Neuronal stem cell (in vitro differentiated cells): ENCODE measurements around the gene DLG1.

ENCODE experiments used
- DNase-seq: peaks from one replicate; pipeline ENCODE4 v3.0.0-alpha.2; 2013; ENCODE audit warnings: low spot score
- H2AFZ ChIP-seq: one replicate; pipeline ENCODE4 v1.6.1; 2013; ENCODE audit warnings: mild to moderate bottlenecking, low read length, inconsistent platforms
- H2AK5ac ChIP-seq: 2 replicates; pipeline ENCODE4 v1.6.1; 2013; ENCODE audit warnings: low read depth, mild to moderate bottlenecking, inconsistent platforms, low read length, moderate library complexity, mixed read lengths
- H2BK120ac ChIP-seq: 2 replicates; pipeline ENCODE4 v1.6.1; 2013; ENCODE audit warnings: low read depth, mild to moderate bottlenecking, inconsistent platforms, low read length, moderate library complexity, mixed read lengths
- H2BK12ac ChIP-seq: one replicate; pipeline ENCODE4 v1.6.1; 2013; ENCODE audit warnings: low read length, inconsistent platforms
- H2BK15ac ChIP-seq: 2 replicates; pipeline ENCODE4 v1.6.1; 2013; ENCODE audit warnings: mild to moderate bottlenecking, low read length, inconsistent platforms, mixed read lengths
- H2BK5ac ChIP-seq: one replicate; pipeline ENCODE4 v1.6.1; 2013; ENCODE audit warnings: inconsistent platforms, mild to moderate bottlenecking, low read length, moderate library complexity
- H3K14ac ChIP-seq: one replicate; pipeline ENCODE4 v1.6.1; 2013; ENCODE audit warnings: low read length, inconsistent platforms
- H3K18ac ChIP-seq: 2 replicates; pipeline ENCODE4 v1.6.1; 2013; ENCODE audit warnings: low read length, inconsistent platforms
- H3K23ac ChIP-seq: 2 replicates; pipeline ENCODE4 v1.6.1; 2013; ENCODE audit warnings: low read depth, mild to moderate bottlenecking, mixed read lengths, low read length, inconsistent platforms; ENCODE audit not compliant: poor library complexity
- H3K27ac ChIP-seq: replicated peaks from 3 replicates; pipeline ENCODE4 v1.5.1; 2013; ENCODE audit warnings: low read length, inconsistent platforms
- H3K27me3 ChIP-seq, 3 experiments: 2 replicates each; pipeline ENCODE4 v1.6.1; 2013; ENCODE audit warnings: low read length in 3 of 3, mild to moderate bottlenecking in 2 of 3, inconsistent platforms in 1 of 3, low read depth in 1 of 3, mixed read lengths in 1 of 3, moderate library complexity in 1 of 3; ENCODE audit not compliant: control insufficient read depth in 3 of 3, insufficient read depth in 3 of 3
- H3K36me3 ChIP-seq, 2 donors: replicated peaks in 1 of 2; 2 replicates each; pipeline ENCODE4 v1.6.1; 2013; ENCODE audit warnings: low read length in 2 of 2; ENCODE audit not compliant: control insufficient read depth in 2 of 2, insufficient read depth in 2 of 2
- H3K4ac ChIP-seq: 2 replicates; pipeline ENCODE4 v1.6.1; 2013; ENCODE audit warnings: inconsistent platforms, mild to moderate bottlenecking, low read length, moderate library complexity
- H3K4me1 ChIP-seq, 2 donors: 1 replicate in 1 of 2; 2 replicates in 1 of 2; pipeline ENCODE4 v1.6.1; 2013; ENCODE audit warnings: low read length in 2 of 2, low read depth in 1 of 2; ENCODE audit not compliant: control insufficient read depth in 2 of 2, insufficient read depth in 1 of 2
- H3K4me2 ChIP-seq: one replicate; pipeline ENCODE4 v1.6.1; 2013; ENCODE audit warnings: mild to moderate bottlenecking, low read length, inconsistent platforms; ENCODE audit not compliant: insufficient read depth, poor library complexity, severe bottlenecking
- H3K4me3 ChIP-seq, 2 donors: 2 replicates each; pipeline ENCODE4 v1.5.1; 2013; ENCODE audit warnings: low read length in 2 of 2, mild to moderate bottlenecking in 2 of 2, inconsistent platforms in 1 of 2, moderate library complexity in 1 of 2
- H3K79me1 ChIP-seq: one replicate; pipeline ENCODE4 v1.6.1; 2013; ENCODE audit warnings: low read depth, mild to moderate bottlenecking, inconsistent platforms, low read length, moderate library complexity
- H3K9ac ChIP-seq: one replicate; pipeline ENCODE4 v1.6.1; 2013; ENCODE audit warnings: mild to moderate bottlenecking, low read depth, low read length, inconsistent platforms; ENCODE audit not compliant: poor library complexity
- H3K9me3 ChIP-seq, 2 donors: replicated peaks in 1 of 2; 2 replicates each; pipeline versions ENCODE3 to v1.6.1; 2013; ENCODE audit warnings: low read length in 2 of 2, mild to moderate bottlenecking in 2 of 2, inconsistent platforms in 1 of 2, low read depth in 1 of 2, mixed read lengths in 1 of 2, moderate library complexity in 1 of 2; ENCODE audit not compliant: control insufficient read depth in 2 of 2, insufficient read depth in 1 of 2
- H4K8ac ChIP-seq: one replicate; pipeline ENCODE4 v1.6.1; 2013; ENCODE audit warnings: low read depth, mild to moderate bottlenecking, inconsistent platforms, low read length, moderate library complexity
- H4K91ac ChIP-seq: one replicate; pipeline ENCODE4 v1.6.1; 2013; ENCODE audit warnings: low read length, low read depth, mild to moderate bottlenecking, inconsistent platforms; ENCODE audit not compliant: poor library complexity
- WGBS, 2 donors: extraction: QIAGEN DNeasy Blood & Tissue Kit; methylation state at CpG; one replicate each; pipeline ENCODE4 v1.1.7; 2013; ENCODE audit warnings: missing lambda C conversion rate in 2 of 2, mixed read lengths in 1 of 2; ENCODE audit not compliant: insufficient read length in 2 of 2, insufficient replicate concordance in 1 of 2; ENCODE audit errors: extremely low coverage in 2 of 2; 5-methylcytosine and 5-hydroxymethylcytosine counted together

The DLG1 gene

DNA sequence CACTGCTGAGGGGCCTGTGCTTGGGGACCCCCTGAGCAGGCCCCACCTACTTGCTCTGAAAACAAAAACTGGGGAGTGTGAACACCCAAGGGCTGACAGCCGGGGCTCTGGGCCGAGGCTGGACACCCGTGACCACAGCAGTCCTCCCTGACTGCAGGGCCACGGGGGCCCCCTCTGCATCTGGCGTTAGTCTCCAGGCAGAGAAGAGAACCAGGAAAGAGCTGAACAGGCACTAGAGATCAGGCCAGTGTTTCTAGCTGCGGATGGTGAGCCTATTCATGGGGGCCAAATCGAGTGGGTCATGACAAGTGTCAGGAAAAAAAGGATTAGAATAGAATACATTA, 285.9 kb downstream of the DLG1 start:
- Histone ChIP-seq H3K4me3 (no peak overlapping the region), H3K27ac (no peak overlapping the region), H3K4ac (peak overlapping the region; percentile 32), H2AK5ac (peak overlapping the region; percentile 59), H3K4me2 (no peak overlapping the region), H3K9ac (no peak overlapping the region), H2BK5ac (no peak overlapping the region), H3K27me3 (no peaks in the 10 kb centered on the region), H3K23ac (no peak overlapping the region), H3K4me1 (peaks cover 11 to 13% of the 10 kb centered on the region in 2 donors), H2AFZ (peak overlapping the region; percentile 92), H3K9me3 (no peaks in the 10 kb centered on the region), H3K18ac (peak overlapping the region; percentile 84), H3K36me3 (no peaks in the 10 kb centered on the region), H4K8ac (no peak overlapping the region), H3K79me1 (no peaks in the 10 kb centered on the region), H2BK120ac (no peak overlapping the region), H2BK15ac (peak overlapping the region; percentile 19), H4K91ac (no peak overlapping the region), H2BK12ac (no peak overlapping the region), H3K14ac (no peak overlapping the region)
- no CpG with 5 or more reads among the region's 7 CpGs for WGBS, 2 donors
- DNase-seq = no peak

DNA sequence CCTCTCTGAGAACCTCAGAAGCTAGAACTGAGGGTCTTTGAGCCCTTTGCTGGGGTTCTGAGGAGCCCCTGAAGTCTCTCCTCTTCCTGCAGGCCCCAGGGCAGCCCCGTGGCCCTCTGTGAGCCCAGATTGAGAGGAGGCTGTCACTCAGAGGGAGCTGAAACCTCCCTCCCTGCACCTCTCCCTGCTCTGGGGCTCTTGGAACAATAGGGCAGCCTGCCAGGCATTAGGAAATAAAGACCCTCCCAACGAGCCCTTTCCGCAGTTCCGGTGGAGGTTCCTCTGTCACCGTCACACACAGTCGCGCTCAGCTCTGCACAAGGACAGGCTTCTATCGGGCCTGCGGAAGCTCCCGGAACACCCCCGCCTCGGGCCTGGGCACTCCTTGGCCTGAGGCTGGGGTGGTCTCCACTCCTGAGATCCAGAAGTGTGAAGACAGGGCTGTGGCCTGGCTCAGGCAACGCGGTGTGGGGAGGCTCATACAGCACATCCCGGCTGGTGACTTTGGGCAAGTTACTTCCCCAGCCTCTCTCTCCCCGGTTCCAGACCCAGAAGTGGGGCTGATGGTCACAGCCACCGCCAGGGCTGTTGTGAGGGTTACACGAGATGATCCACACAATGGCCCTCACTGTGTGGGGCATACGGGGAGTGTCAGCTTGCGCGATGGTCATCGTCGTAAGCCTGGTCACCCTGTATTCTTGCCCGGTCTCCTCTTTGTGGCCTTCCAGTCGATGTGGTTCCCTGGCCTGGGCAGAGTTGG, 286.5 kb downstream of the DLG1 start:
- Histone ChIP-seq H3K4ac (peak overlapping the region; percentile 32), H3K4me3 (no peak overlapping the region), H2BK15ac (peak overlapping the region; percentile 19), H2BK5ac (no peak overlapping the region), H3K9me3 (no peaks in the 10 kb centered on the region), H2BK12ac (peak overlapping the region; percentile 36), H3K27ac (no peak overlapping the region), H3K23ac (no peak overlapping the region), H3K4me1 (peaks cover 11 to 13% of the 10 kb centered on the region in 2 donors), H2AFZ (peak overlapping the region; percentile 92), H3K14ac (no peak overlapping the region), H2AK5ac (peak overlapping the region; percentile 59), H2BK120ac (no peak overlapping the region), H3K36me3 (no peaks in the 10 kb centered on the region), H3K9ac (no peak overlapping the region), H3K4me2 (no peak overlapping the region), H3K18ac (peak overlapping the region; percentile 84), H3K79me1 (no peaks in the 10 kb centered on the region), H3K27me3 (no peaks in the 10 kb centered on the region), H4K8ac (peak overlapping the region; percentile 83), H4K91ac (no peak overlapping the region)
- WGBS, 2 donors = no CpG with 5 or more reads among the region's 25 CpGs
- DNase-seq = no peak

DNA sequence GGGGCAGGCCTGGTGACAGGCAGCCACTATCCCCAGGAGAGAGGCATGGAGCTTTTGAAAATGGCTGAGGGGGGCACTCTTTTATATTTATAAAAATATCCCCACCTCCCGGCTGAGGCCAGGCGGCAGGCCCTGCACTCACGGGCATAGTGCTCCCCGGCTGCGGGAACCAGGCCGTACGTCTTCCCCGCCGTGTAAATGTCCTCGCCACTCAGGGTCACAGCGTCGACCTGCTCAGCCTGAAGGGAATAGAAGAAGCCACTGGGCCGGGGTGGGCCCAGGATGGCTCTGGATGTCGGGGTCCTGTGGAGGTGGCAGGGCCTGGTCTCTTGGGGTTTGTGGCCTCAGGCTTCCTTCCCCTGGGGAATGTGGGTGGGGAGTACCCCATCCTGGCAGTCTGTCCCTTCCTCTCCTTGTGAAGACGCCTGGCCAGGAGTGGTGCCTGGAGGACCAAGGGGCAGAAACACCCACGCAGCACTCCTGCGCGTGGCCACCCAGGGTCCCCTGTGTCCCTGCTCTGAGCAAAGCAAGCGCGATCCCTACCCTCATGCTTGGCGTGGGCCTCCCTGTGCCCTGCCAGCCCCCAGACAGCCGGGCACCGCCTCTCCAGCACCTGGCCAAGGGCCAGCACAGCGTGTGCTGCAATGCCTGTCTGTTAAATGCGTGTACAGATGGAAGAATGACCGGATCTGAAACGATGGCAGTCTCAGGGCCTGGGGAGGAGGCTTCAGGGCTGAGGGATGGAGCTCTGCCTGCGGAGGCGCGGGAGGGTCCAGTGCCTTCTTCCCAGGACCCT, 287.7 kb downstream of the DLG1 start:
- no peak overlapping the region for H3K4me3 ChIP-seq
- H3K4ac ChIP-seq = no peak overlapping the region
- H3K9ac ChIP-seq = no peak overlapping the region
- H3K18ac ChIP-seq = peak overlapping the region; percentile 81
- H2AK5ac ChIP-seq = peak overlapping the region; percentile 24
- no peaks in the 10 kb centered on the region for H3K9me3 ChIP-seq
- no peak overlapping the region for H3K27ac ChIP-seq
- H4K8ac ChIP-seq = no peak overlapping the region
- no peak overlapping the region for H2BK12ac ChIP-seq
- peak overlapping the region; percentile 86 for H3K14ac ChIP-seq
- no peak overlapping the region for H4K91ac ChIP-seq
- H2AFZ ChIP-seq = peak overlapping the region; percentile 92
- H3K4me2 ChIP-seq = no peak overlapping the region
- no peaks in the 10 kb centered on the region for H3K36me3 ChIP-seq
- H3K27me3 ChIP-seq = no peaks in the 10 kb centered on the region
- H3K79me1 ChIP-seq = no peaks in the 10 kb centered on the region
- H2BK15ac ChIP-seq = peak overlapping the region; percentile 54
- H3K23ac ChIP-seq = no peak overlapping the region
- peaks cover 11 to 13% of the 10 kb centered on the region in 2 donors for H3K4me1 ChIP-seq
- no peak for DNase-seq
- H2BK5ac ChIP-seq = no peak overlapping the region
- peak overlapping the region; percentile 13 for H2BK120ac ChIP-seq
- no CpG with 5 or more reads among the region's 30 CpGs for WGBS, 2 donors

DNA sequence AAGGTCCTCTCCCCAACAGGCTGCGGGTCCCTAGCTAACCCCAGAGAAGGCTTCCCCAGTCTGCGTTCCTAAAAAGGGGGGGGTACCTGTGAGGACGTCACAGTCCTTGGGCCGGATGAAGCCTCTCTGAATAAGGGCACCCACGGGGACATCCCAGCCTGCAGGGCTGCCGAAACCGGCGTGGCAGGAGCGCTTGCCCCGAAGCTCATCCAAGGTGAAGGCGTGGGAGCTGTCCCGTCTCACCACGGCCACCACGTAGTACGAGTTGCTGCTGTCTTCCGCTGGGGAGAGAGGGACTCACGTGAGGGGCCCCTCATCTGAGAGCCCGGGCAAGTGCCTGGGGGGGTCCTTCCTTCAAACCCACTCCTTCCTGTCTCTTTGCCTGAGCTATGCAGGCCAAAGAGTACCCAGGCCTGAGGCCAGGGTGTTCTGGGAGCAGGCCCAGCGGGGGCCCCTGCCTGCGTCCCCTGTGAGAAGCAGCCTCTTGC, 288.8 kb downstream of the DLG1 start:
- Histone ChIP-seq H2BK15ac (no peak overlapping the region), H3K36me3 (peaks cover 0 to 1% of the 10 kb centered on the region in 2 donors), H4K8ac (no peak overlapping the region), H3K14ac (no peak overlapping the region), H3K9me3 (peaks cover 0 to 7% of the 10 kb centered on the region in 2 donors), H2AK5ac (peak overlapping the region; percentile 17), H3K27ac (no peak overlapping the region), H2BK12ac (no peak overlapping the region), H3K4me2 (no peak overlapping the region), H3K4ac (no peak overlapping the region), H3K23ac (no peak overlapping the region), H3K9ac (no peak overlapping the region), H4K91ac (no peak overlapping the region), H2BK5ac (no peak overlapping the region), H2BK120ac (no peak overlapping the region), H3K79me1 (no peaks in the 10 kb centered on the region), H3K18ac (peak overlapping the region; percentile 71), H3K27me3 (no peaks in the 10 kb centered on the region), H3K4me1 (peaks cover 11 to 13% of the 10 kb centered on the region in 2 donors), H3K4me3 (no peak overlapping the region), H2AFZ (no peak overlapping the region)
- no CpG with 5 or more reads among the region's 20 CpGs for WGBS, 2 donors
- DNase-seq = no peak
